ENCODE results near the gene MROH7.

- TF ChIP-seq POLR2A (IDR thresholded peaks at IDR 0.05; ENCODE audit: low read depth, low read length) (no peak), SPI1 (IDR thresholded peaks at IDR 0.05; ENCODE audit: low read depth, low read length) (no peak)
Observed at GRCh38 chr1:54714881-54715492, 73.4 kb downstream of the MROH7 start.

Measured in GM12891 (cell line).